GM18502 (cell line): Measurements from ENCODE around the gene LAMA1.
"Not testable (repeated sequence)": the region's sequence is repeated elsewhere in the genome, so short reads cannot be mapped to it uniquely, and the experiment has no call there.

Experiments
- ATAC-seq: cut with Tn5 transposase; IDR thresholded peaks from one replicate; pipeline ENCODE4 v1.9.1; 2021; ENCODE audit warnings: mild to moderate bottlenecking; ENCODE audit not compliant: unreplicated experiment, poor library complexity

The LAMA1 gene, protein sequence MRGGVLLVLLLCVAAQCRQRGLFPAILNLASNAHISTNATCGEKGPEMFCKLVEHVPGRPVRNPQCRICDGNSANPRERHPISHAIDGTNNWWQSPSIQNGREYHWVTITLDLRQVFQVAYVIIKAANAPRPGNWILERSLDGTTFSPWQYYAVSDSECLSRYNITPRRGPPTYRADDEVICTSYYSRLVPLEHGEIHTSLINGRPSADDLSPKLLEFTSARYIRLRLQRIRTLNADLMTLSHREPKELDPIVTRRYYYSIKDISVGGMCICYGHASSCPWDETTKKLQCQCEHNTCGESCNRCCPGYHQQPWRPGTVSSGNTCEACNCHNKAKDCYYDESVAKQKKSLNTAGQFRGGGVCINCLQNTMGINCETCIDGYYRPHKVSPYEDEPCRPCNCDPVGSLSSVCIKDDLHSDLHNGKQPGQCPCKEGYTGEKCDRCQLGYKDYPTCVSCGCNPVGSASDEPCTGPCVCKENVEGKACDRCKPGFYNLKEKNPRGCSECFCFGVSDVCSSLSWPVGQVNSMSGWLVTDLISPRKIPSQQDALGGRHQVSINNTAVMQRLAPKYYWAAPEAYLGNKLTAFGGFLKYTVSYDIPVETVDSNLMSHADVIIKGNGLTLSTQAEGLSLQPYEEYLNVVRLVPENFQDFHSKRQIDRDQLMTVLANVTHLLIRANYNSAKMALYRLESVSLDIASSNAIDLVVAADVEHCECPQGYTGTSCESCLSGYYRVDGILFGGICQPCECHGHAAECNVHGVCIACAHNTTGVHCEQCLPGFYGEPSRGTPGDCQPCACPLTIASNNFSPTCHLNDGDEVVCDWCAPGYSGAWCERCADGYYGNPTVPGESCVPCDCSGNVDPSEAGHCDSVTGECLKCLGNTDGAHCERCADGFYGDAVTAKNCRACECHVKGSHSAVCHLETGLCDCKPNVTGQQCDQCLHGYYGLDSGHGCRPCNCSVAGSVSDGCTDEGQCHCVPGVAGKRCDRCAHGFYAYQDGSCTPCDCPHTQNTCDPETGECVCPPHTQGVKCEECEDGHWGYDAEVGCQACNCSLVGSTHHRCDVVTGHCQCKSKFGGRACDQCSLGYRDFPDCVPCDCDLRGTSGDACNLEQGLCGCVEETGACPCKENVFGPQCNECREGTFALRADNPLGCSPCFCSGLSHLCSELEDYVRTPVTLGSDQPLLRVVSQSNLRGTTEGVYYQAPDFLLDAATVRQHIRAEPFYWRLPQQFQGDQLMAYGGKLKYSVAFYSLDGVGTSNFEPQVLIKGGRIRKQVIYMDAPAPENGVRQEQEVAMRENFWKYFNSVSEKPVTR (N-terminal part only)

DNA sequence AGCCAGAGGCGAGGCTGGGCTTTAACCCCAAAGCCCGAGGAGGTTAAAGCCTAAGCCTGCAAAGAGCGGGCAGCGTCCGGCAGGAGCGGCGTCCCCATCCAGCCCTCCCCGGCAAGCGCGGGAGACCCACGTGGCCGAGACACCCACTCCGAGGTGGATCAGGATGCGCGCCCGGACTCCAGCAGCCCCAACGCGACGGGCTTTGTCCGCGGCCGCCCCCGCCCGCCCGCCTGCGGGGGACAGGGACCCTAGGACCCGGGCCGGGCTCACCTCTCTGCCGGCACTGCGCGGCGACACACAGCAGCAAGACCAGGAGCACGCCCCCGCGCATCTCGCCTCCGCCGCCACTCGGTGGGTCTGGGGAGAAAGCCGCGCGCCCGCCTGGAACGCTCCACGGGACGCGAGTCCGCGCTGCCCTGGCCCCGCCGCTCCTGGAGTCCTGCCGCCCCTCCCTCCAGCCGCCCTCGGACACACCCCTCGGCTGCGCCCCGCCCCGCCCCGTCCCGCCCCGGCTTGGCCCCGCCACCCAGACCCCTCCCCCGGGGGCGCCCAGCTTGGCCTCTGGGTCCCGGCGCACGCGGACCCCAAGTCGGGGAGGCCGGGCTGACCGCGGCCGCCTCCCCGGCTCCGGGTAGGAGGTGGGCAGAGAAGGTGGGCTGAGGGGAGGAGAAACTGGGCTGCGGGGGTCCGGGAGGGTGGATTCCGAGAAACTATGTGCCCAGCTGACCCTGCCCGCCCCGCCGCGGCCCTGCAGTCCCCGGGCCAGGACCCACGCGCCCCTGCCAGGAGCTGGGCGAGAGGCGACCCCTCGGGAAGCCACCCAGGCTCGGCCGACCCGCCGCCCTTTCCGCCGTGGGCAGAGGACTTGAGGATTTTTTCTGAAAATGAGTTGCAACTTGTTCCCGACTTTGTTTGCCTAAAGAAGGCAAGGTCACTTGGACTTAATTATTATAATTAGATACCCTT, at the start of gene LAMA1:
Gene LAMA1 (minus strand): TSS at position 408 of the 966 bp plus-strand sequence. CDS start 77 bp downstream, at position 331.
- no peak for ATAC-seq

DNA sequence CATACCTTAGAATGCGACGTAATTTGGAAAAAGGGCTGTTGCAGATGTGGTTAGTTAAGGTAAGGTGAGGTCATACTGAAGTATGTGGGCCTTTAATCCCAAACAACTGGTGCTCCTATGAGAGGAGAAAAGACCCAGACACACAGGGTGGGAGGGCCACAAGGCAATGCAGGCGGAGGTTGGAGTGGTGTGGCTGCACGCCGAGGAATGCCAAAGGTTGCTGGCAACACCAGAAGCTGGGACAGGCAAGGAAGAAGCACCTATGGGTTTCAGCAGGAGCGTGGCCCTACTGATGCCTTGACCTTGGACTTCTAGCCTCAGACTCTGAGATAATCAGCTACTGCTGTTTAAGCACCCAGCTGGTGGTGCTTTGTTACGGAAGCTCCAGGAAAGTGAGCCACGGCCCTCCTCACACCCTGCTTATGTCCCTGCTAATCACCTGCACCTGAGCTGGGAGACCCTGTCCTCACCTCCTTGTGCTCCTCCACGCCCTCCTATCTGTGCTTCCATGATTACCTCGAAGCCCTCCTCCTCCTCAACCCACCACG, 48.3 kb upstream of the LAMA1 start:
- no peak for ATAC-seq

DNA sequence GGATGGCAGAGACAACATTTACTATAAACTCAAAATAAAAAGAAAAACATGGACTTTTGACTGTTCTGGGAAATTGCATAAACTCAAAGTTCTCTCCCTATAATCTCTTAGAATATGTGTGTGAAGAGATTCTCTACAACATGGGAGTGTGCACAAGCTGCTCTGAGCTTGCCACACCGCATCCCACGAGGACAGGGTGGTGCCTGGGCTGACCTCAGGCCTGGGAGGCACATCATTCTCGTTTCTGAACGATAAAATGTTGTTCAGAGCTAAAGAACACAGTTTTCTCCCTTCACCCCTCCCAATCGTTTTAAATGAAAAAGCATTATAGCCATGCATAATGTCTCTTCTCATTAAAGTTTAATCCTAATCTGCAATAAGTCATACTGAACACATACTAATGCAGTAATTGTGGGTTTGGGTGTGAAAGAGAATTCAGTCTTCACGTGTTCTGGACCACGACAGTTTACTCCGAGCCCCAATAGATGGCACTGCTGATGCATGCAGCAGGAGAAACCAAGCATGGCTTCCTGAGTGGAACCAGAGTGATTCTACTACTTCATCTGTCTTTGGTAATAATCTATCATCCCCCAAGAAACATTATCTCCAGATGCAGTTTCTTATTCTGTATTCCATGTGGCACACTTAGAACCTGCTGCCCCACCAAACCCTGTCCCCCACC, 46.9 kb upstream of the LAMA1 start:
- no peak for ATAC-seq

DNA sequence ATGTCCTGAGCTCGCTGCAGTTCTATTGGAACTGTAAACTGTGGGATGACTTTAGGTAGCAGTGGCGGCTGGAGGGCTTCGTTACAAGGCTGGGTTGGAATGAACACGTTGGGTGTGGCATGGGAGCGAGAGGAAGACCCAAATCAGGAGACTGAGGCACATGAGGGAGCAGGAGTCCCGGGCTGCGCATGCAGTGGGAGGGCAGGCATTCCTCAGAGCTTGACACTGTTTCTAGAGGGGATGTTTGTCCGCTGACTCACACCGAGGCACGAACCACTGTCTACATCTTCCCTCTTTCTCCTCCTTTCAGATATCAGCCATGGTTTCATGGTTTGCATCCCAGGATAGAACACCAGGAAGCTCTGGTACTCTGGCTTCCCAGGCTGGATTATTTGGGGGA, 40.6 kb upstream of the LAMA1 start:
- no peak for ATAC-seq

DNA sequence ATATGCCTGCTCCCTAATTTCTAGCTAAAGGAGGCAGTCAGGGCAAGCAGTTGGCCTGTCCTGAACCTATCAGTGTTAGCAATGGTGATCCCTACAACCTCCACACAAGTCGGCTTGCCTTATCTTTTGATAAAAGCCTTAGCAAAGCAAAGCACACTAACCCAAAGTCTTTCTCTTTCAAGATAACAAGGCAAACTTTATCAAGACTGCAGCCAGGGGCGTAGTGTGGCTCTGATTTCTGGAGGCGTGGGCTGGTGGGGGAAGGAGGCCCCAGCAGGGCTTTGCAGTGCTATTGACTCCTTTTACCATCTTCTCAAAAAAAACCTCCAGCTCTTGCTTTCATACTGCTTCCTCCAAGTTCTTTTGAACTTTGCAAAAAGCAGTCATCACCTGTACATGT, 40.2 kb upstream of the LAMA1 start:
- ATAC-seq: no peak

DNA sequence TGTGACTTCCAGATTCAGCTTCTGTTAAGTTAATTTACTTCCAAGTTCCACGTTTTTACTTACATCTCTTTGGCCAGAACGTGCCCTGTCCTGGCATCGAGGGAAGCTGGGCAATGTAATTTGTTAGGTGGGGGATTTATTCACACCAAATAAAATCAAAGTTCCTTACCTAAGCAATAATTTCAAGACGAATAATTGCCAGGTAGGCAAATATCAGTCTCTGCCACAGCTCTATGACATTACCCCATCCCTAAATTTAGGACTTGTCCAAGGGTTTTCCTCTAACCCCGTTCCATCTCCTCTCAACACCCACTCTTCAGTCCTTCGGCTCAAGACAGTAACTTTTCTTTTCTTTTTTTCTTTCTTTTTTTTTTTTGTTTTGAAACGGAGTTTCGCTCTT, 38.3 kb upstream of the LAMA1 start:
- ATAC-seq: no peak

DNA sequence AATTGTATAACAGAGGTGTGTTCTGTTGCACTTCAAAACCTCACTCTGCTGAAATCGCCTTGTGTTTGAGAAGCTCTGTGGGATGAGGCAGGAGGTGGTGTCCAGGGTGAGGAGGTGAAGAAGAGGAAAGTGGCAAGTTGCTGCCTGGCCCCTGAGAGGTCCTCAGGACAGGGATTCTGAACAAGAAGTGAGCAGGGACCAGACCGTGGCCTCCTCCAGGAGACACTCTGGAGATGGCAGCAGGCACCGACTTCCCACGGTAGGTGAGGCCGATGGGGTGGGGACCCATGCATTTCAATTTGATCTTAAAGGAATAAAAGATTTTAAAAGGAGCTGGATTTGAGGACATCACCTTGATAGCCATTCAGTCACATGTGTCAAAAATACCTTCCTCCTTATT, 37.5 kb upstream of the LAMA1 start:
- no peak for ATAC-seq

DNA sequence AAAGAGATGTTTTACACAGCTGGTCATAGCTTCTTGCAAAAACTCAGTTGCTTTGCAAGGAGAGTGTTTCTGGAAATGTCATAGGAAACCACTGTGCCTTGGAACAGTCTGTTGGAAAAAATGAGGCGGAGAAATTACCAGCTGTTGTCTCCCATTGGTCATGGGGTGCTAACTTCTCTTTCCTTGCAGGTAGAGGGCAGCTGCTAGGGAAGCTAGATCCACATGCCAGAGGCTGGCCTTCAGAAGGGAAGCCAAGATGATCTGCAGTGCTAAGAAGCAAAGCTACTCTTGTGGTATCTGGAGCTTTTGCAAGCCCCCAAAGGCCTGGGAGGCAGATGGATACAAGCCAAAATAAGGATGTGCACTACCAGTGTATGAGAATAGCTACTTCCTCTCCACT, 34.8 kb upstream of the LAMA1 start:
- no peak for ATAC-seq

DNA sequence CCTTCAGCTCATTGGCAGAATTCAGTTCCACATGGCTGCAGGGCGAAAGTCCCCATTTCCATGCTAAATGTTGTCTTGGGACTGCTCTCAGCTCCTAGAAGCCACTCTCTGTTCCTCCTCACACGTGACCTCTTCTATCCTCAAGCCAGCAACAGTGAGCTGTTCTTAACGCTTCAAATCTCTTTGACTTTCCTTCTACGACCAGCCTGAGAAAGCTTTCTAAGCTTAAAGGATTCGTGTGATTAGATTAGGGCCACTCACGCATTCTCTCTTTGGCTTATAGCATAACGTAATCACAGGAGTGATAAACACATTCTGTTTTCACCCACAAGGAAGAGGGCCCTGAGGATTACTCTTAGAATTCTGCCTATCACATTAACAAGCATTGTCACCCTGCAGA, 29.8 kb upstream of the LAMA1 start:
- ATAC-seq: no peak

DNA sequence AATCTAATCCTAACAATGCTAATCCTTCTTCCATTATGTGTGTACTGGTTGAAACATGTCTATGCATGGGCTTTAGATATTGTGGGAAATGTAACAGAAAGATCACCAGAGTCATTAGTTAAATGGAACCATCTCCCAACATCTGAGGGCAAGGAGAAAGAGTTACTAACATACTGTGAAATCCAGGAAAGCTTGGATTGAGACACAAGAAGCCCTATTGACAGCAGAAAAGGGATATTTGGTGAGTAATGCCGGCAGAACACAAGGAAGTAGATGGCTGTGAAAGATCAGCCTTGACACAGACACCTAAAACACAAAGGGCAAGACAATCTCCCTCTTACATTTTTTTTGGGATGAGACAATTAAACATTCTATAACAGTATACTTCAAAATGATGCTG, 28.5 kb upstream of the LAMA1 start:
- ATAC-seq: no peak

DNA sequence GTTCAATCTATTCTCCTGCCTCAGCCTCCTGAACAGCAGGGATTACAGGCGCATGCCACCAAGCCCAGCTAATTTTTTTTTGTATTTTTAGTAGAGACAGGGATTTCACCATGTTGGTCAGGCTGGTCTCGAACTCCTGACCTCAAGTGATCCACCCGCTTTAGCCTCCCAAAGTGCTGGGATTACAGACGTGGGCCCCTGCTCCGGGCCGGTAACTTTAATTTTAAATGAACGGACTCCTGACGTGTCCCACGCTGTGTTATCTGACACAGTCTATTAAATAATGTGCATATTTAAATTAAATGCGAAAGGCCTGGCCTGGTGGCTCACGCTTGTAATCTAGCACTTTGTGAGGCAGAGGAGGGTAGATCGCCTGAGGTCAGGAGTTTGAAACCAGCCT, 27.3 kb upstream of the LAMA1 start:
- ATAC-seq: not testable (repeated sequence)

DNA sequence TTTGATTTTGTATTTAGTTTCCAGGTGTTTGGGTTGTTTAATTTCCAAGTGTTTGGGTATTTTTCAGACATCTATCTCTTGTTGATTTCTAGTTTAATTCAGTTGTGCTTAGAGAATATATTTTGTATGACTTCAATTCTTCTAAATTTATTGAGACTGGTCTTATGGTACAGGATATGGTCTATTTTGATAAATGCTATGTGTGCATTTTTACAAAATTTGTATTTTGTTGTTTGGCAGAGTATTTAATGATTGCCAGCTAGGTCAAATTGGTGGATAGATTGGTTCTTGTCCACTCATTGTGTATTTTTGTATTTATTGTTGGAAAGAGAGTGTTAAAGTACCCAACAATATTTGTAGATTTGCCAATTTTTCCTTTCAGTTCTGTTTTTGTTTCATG, 23.7 kb upstream of the LAMA1 start:
- ATAC-seq: no peak

DNA sequence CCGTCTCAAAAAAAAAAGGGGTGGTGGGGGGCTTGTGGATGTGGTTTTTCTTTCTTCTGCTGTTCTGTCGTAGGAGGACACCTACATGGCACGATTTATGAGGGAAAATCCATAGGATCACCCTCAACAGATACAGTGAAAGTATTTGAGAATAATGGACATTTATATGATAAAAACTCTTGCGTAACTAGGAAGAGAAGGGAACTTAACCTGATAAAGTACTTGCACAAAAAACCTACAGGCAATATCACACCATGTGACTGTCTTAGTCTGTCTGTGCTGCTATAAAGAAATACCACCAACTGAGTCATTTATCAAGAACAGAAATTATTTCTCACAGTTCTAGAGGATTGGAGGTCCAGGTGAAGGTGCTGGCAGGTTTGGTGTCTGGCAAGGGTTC, 21.8 kb upstream of the LAMA1 start:
- no peak for ATAC-seq

DNA sequence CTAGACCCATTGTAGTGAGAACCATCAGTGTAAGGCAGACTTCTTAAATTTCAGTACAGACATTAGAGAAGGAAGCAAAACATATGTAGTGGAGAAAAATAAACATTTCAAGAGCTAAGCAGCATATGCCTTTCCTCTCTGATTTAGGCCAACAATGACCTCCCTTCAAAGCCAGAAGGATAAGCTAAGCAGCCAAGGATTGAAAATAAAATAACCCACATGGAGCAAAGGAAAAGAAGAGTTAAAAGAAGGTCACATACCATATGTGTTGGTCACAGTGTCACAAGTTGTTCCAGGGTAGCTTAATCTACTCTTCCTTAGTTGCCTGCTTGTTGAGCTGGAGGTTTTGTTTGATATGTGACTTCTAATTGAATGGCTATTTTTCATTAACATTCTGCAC, 15.6 kb upstream of the LAMA1 start:
- ATAC-seq: no peak

DNA sequence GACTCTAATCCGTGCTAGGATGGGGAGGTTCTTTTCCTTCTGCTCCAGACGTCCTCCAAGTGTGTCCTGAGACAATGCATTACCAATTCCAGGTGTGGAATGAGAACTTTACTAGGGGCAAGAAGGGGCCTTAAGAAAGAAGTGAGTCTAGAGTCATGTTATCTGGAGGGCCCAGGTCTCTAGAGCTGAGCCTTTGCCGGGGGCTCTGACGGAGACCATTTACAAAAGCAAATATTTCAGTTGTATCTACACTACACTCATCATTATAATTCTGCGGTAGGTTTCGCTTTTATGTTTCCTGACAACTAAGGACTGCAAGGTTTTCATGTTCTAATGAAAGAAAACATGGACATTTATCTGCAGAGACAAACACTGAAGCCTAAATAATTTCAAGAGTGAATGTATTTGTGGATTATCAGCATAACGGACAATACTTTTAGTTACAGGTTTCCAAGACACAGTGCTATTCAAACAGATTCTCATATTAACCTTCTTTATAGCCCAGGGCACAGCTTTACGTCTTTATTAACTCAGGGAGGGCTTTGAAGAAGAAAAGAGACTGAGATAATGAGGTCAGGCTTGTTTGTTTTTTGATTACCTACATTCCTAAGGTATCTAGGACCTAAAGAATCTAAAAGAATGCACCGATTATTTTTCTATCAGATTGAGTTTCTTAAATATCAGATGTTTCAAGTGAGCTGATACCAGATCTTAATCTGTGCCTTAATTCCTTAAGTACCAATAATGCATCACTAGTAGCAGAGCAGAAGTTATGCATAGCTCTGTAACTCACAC, 15.0 kb upstream of the LAMA1 start:
- no peak for ATAC-seq

DNA sequence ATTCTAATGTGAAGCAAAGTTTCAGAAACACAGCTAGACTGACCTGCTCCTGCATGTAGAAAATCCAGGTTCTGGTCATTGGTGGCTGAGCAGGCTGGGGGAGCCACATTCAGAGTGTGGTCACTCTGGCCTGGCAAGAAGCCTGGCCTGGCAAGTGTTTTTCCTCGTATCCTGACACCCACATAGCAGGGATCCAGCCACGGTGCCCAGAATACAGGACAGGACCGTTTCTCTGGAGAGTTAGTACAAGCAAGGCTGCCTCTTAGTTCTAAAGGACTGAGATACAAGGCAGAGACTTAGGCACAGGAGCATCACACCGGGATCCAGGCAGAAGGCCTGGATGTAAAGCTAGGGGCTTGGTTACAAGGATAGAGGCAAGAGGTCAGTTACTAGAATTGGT, 4.8 kb upstream of the LAMA1 start:
- ATAC-seq: no peak

DNA sequence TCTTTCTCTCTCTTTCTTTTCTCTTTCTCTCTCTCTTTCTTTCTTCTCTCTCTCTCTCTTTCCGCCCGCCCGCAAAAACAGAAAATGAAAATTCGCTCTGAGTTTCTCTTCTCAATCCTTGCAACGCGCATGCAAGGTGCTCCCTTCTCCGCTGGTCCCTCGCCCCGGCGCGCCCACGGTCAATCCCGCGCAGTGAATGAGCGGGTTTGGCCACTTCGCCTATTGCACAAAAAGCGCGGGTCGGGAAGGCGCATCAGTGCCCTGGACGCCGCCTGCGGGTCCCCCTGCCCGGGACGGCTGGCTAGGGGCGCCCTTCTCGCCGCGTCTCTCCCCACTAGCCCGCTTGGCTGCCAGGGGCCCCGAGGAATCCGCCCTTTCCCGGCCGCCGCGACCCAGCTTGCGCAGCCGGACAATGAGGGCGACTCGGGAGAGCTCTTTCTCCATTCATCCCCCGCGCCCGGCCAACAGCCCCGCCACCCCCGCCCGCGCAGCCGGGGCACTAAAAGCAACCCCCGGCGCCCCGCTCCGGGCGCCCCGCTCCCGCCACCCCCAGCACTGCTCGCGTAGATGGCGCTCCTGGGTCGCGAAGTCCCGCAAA, 706 bp downstream of the LAMA1 start:
- ATAC-seq: no peak
